Astrocyte (in vitro differentiated cells and primary cell): ENCODE data around the gene ARMCX4.

Source experiments
- CTCF ChIP-seq: IDR thresholded peaks from 2 replicates; pipeline ENCODE4 v1.5.1; 2011; ENCODE audit warnings: low read depth, mild to moderate bottlenecking, inconsistent platforms, low read length, moderate library complexity; ENCODE audit not compliant: insufficient read depth
- EZH2 ChIP-seq: IDR thresholded peaks from 2 replicates; pipeline ENCODE4 v1.6.1; 2012; ENCODE audit warnings: mild to moderate bottlenecking, low read length, inconsistent platforms; ENCODE audit not compliant: insufficient read depth

DNA sequence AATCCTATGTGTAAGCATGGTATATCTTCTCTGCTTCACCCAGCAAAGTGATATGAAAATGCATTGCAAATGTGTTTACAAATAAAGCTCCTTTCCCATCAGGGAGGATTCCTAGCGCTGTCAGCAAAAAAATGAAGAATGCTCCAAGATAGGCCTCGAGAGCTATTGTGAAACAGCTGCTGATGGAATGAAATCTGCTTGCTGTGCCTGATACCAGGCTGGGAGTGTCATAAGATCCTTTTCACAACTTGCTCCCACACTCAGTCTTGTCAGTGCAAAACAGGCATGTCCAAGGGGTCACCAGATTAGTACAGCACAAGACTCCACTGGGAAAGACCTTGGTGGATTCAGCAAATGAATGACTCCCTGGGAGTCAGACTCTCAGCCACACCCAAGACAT, 43.2 kb upstream of the ARMCX4 start:
- no peak for TF ChIP-seq CTCF
- no peak for TF ChIP-seq EZH2
